IMR-90 (cell line): Measurements from ENCODE around the gene MMP24. TPM values are rescaled to one million over a fixed set of nuclear protein-coding genes. Genes with fewer than 3 reads are reported as not detected.

Experiments
- ATAC-seq: fragments of 200-7000 bp; cut with Tn5 transposase; 2 replicates; pipeline ENCODE4 v1.9.1; 2020; ENCODE audit warnings: low read depth, mild to moderate bottlenecking, moderate library complexity
- BruUV-seq: library from RNA; stranded (reverse); fragments of 400-500 nt; replicated peaks from 2 replicates; lab custom pipeline; 2021; lab: Mats Ljungman, UMichigan
- CTCF ChIA-PET: fragments of 300-600 bp; formaldehyde crosslinking; extraction: SDS; loops from one replicate; lab custom pipeline; 2021; ENCODE audit warnings: antibody characterized with exemption; lab: Yijun Ruan, JAX
- POLR2A ChIA-PET: fragments of 300-600 bp; sonication (Branson Sonifier 250); formaldehyde crosslinking; loops from one replicate; lab custom pipeline; 2022; ENCODE audit warnings: antibody characterized with exemption; ENCODE audit not compliant: unreplicated experiment; lab: Charles Lee
- DNase-seq: peaks from one replicate; pipeline ENCODE4 v3.0.0; 2013
- H2AFZ ChIP-seq: replicated peaks from 2 replicates; pipeline ENCODE3; 2013; ENCODE audit warnings: low read length, mild to moderate bottlenecking; ENCODE audit not compliant: poor library complexity
- H2AK5ac ChIP-seq: 2 replicates; pipeline ENCODE4 v1.6.1; 2013; ENCODE audit warnings: low read depth, low read length, inconsistent platforms
- H2AK9ac ChIP-seq: replicated peaks from 2 replicates; pipeline ENCODE3; 2013; ENCODE audit warnings: mild to moderate bottlenecking, low read depth, low read length, moderate library complexity; ENCODE audit not compliant: poor library complexity
- H2BK120ac ChIP-seq: 2 replicates; pipeline ENCODE4 v1.6.1; 2013; ENCODE audit warnings: low read depth, low read length, inconsistent platforms
- H2BK15ac ChIP-seq: 3 replicates; pipeline ENCODE4 v1.6.1; 2013; ENCODE audit warnings: low read depth, low read length, inconsistent platforms
- H2BK20ac ChIP-seq: 2 replicates; pipeline ENCODE4 v1.6.1; 2013; ENCODE audit warnings: low read depth, mild to moderate bottlenecking, inconsistent platforms, low read length, moderate library complexity
- H2BK5ac ChIP-seq: 2 replicates; pipeline ENCODE4 v1.6.1; 2013; ENCODE audit warnings: mild to moderate bottlenecking, low read depth, low read length, inconsistent platforms; ENCODE audit not compliant: poor library complexity, severe bottlenecking
- H3K14ac ChIP-seq: replicated peaks from 2 replicates; pipeline ENCODE4 v1.6.1; 2013; ENCODE audit warnings: low read depth, low read length, inconsistent platforms
- H3K18ac ChIP-seq: 2 replicates; pipeline ENCODE4 v1.6.1; 2013; ENCODE audit warnings: low read depth, low read length, control low read depth
- H3K23ac ChIP-seq: 2 replicates; pipeline ENCODE4 v1.6.1; 2013; ENCODE audit warnings: low read depth, low read length, inconsistent platforms
- H3K27ac ChIP-seq: 2 replicates; pipeline ENCODE4 v1.5.1; 2013; ENCODE audit warnings: mild to moderate bottlenecking, control low read depth, low read length; ENCODE audit not compliant: insufficient read depth
- H3K27me3 ChIP-seq: 2 replicates; pipeline ENCODE4 v1.6.1; 2013; ENCODE audit warnings: low read length; ENCODE audit not compliant: control insufficient read depth, insufficient read depth
- H3K36me3 ChIP-seq: 2 replicates; pipeline ENCODE4 v1.6.1; 2013; ENCODE audit warnings: low read length, mixed read lengths; ENCODE audit not compliant: control insufficient read depth, insufficient read depth
- H3K4ac ChIP-seq: 2 replicates; pipeline ENCODE4 v1.6.1; 2013; ENCODE audit warnings: low read depth, low read length, inconsistent platforms
- H3K4me1 ChIP-seq: 2 replicates; pipeline ENCODE4 v1.6.1; 2013; ENCODE audit warnings: low read length, mixed read lengths; ENCODE audit not compliant: control insufficient read depth, insufficient read depth
- H3K4me2 ChIP-seq: 2 replicates; pipeline ENCODE4 v1.6.1; 2013; ENCODE audit warnings: low read depth, mild to moderate bottlenecking, control low read depth, low read length, moderate library complexity
- H3K4me3 ChIP-seq: 2 replicates; pipeline ENCODE4 v1.5.1; 2013; ENCODE audit warnings: low read depth, mild to moderate bottlenecking, control low read depth, low read length, moderate library complexity; ENCODE audit not compliant: insufficient read depth
- H3K56ac ChIP-seq: 2 replicates; pipeline ENCODE4 v1.6.1; 2013; ENCODE audit warnings: low read length, inconsistent platforms; ENCODE audit not compliant: insufficient read depth; ENCODE audit errors: extremely low read depth
- H3K79me1 ChIP-seq, 2 experiments: 2 replicates each; pipeline ENCODE4 v1.6.1; 2013; ENCODE audit warnings: low read length in 2 of 2, inconsistent platforms in 1 of 2, low read depth in 1 of 2
- H3K9ac ChIP-seq: 2 replicates; pipeline ENCODE4 v1.6.1; 2013; ENCODE audit warnings: low read depth, low read length, control low read depth
- H3K9me1 ChIP-seq: 2 replicates; pipeline ENCODE4 v1.6.1; 2013; ENCODE audit warnings: low read length, inconsistent platforms; ENCODE audit not compliant: insufficient read depth
- H3K9me3 ChIP-seq: 2 replicates; pipeline ENCODE4 v1.6.1; 2013; ENCODE audit warnings: low read length; ENCODE audit not compliant: control insufficient read depth, insufficient read depth
- H4K20me1 ChIP-seq: 2 replicates; pipeline ENCODE4 v1.6.1; 2013; ENCODE audit warnings: low read length, inconsistent platforms; ENCODE audit not compliant: insufficient read depth
- H4K5ac ChIP-seq: 2 replicates; pipeline ENCODE4 v1.6.1; 2013; ENCODE audit warnings: mild to moderate bottlenecking, low read depth, low read length, control low read depth
- H4K8ac ChIP-seq, 2 experiments: 2 replicates each; pipeline ENCODE4 v1.6.1; 2013; ENCODE audit warnings: low read depth in 2 of 2, low read length in 2 of 2, control low read depth in 1 of 2, inconsistent platforms in 1 of 2
- H4K91ac ChIP-seq: 2 replicates; pipeline ENCODE4 v1.6.1; 2013; ENCODE audit warnings: low read depth, low read length, inconsistent platforms; ENCODE audit not compliant: insufficient read depth
- BHLHE40 ChIP-seq: fragments of 150-350 bp; IDR thresholded peaks from 2 replicates; pipeline ENCODE4 v1.6.1; 2016; ENCODE audit warnings: mild to moderate bottlenecking, low read depth, low read length
- FOS ChIP-seq: fragments of 150-350 bp; IDR thresholded peaks from 2 replicates; pipeline ENCODE4 v1.6.1; 2016; ENCODE audit warnings: low read depth, low read length
- MAFK ChIP-seq: IDR thresholded peaks from 2 replicates; pipeline ENCODE4 v1.6.1; 2012; ENCODE audit warnings: low read depth, low read length, improper control_type of control experiment
- NFE2L2 ChIP-seq: fragments of 150-350 bp; IDR thresholded peaks from 2 replicates; pipeline ENCODE4 v1.6.1; 2016; ENCODE audit warnings: low read depth, mild to moderate bottlenecking, low read length
- RAD21 ChIP-seq: IDR thresholded peaks from 2 replicates; pipeline ENCODE4 v1.6.1; 2012; ENCODE audit warnings: low read length, improper control_type of control experiment
- RCOR1 ChIP-seq: IDR thresholded peaks from 2 replicates; pipeline ENCODE4 v1.6.1; 2012; ENCODE audit warnings: mild to moderate bottlenecking, low read length, improper control_type of control experiment; ENCODE audit not compliant: insufficient replicate concordance
- RFX5 ChIP-seq: IDR thresholded peaks from 2 replicates; pipeline ENCODE4 v1.8.0; 2012; ENCODE audit warnings: low read depth, mild to moderate bottlenecking, low read length, moderate library complexity
- SMC3 ChIP-seq: fragments of 150-350 bp; IDR thresholded peaks from 2 replicates; pipeline ENCODE4 v1.6.1; 2016; ENCODE audit warnings: low read depth, mild to moderate bottlenecking, antibody characterized with exemption, low read length, moderate library complexity
- USF2 ChIP-seq: fragments of 150-350 bp; IDR thresholded peaks from 2 replicates; pipeline ENCODE4 v1.6.1; 2017; ENCODE audit warnings: mild to moderate bottlenecking, antibody characterized with exemption, low read length, low read depth
- whole genome bisulfite sequencing, 2 experiments: methylation state at CpG; one replicate each; pipeline versions ENCODE4 v1.1.5 to v1.1.7; 2013; ENCODE audit warnings: missing lambda C conversion rate in 2 of 2; ENCODE audit not compliant: insufficient read length in 1 of 2; ENCODE audit errors: extremely low coverage in 2 of 2; 5-methylcytosine and 5-hydroxymethylcytosine counted together
- dilution Hi-C: fragments of 300-500 bp; cut with HindIII; formaldehyde crosslinking; loops from one replicate; pipeline ENCODE4 v1.14.3; 2018; ENCODE audit warnings: low sequenced_read_pairs; ENCODE audit not compliant: unreplicated experiment
- in situ Hi-C: fragments of 300-500 bp; cut with MboI; formaldehyde crosslinking; loops from 3 replicates; pipeline ENCODE4 v1.14.3; 2019; ENCODE audit warnings: low sequenced_read_pairs, inconsistent platforms, mixed read lengths
- intact Hi-C: fragments of 100-400 bp; cut with micrococcal nuclease; formaldehyde crosslinking; loops from 2 replicates; pipeline ENCODE4 v1.10.0; 2022
- polyA plus RNA-seq, 3 experiments: library from polyadenylated mRNA; depleted of rRNA; stranded (reverse); fragments of >200 nt; gene quantifications; 2 replicates each; pipeline ENCODE4 v1.2.3, GENCODE V29; 2012; ENCODE audit warnings: low replicate concordance in 1 of 3
- total RNA-seq: library from RNA; depleted of rRNA; stranded (reverse); fragments of >200 nt; gene quantifications from 2 replicates; pipeline ENCODE4 v1.2.3, GENCODE V29; 2012

The MMP24 gene
- total and polyA plus RNA-seq, 2 of the 4 experiments (the other 2 are of a cell fraction) = 0.36 to 0.79 TPM

GRCh38 chr20:35307666-35308653, 81.5 kb downstream of the MMP24 start:
- H2AK9ac ChIP-seq = peak overlapping the region; percentile 87
- peaks cover 0 to 59% of the 10 kb centered on the region in 2 experiments; a peak in 2 of 4 replicates for H3K79me1 ChIP-seq
- peak overlapping the region; percentile 98 for H3K23ac ChIP-seq
- H3K56ac ChIP-seq = peak overlapping the region; percentile 86
- ATAC-seq (peak; percentile 3), DNase-seq (peak; percentile 83)
- H4K91ac ChIP-seq = peak overlapping the region; percentile 100
- 45% methylated on average over 6 of the region's 13 CpGs; no CpG with 5 or more reads in 1 of the 2 experiments for WGBS, 2 experiments
- H3K27me3 ChIP-seq = no peaks in the 10 kb centered on the region
- peak overlapping the region; percentile 92 for H3K18ac ChIP-seq
- H3K9me3 ChIP-seq = no peaks in the 10 kb centered on the region
- intact Hi-C loops = loop anchor here (2.0 kb wide), 1 partner anchor 31 kb away; no protein-coding TSS in a partner anchor
- H3K14ac ChIP-seq = peak overlapping the region; percentile 99
- H2BK15ac ChIP-seq = peak overlapping the region; percentile 99
- H3K4me2 ChIP-seq = no peak overlapping the region
- ChIA-PET CTCF (interaction anchor here (0.6 to 1.7 kb wide), 7 partner anchors 9 to 163 kb away, joined by 3 to 9 read pairs (median 4); no protein-coding TSS in a partner anchor), POLR2A (interaction anchor here (0.5 to 1.0 kb wide), 3 partner anchors 23 to 141 kb away, joined by 3 to 4 read pairs (median 3); partner anchors contain the start of gene EIF6)
- peak overlapping the region; percentile 100 for H2BK120ac ChIP-seq
- no peaks in the 10 kb centered on the region for H3K36me3 ChIP-seq
- peak overlapping the region; percentile 94 for H2BK5ac ChIP-seq
- H3K9me1 ChIP-seq = peaks cover 50% of the 10 kb centered on the region
- peak overlapping the region; percentile 99 for H3K4ac ChIP-seq
- BruUV-seq = no TSS peak
- H4K20me1 ChIP-seq = no peaks in the 10 kb centered on the region
- TF ChIP-seq USF2 (peak; percentile 10; the same call in 1 of the 2 replicates), BHLHE40 (peak; percentile 74; the same call in 1 of the 2 replicates), RAD21 (no peak), RCOR1 (no peak), SMC3 (no peak), NFE2L2 (peak; percentile 26; the same call in 1 of the 2 replicates), MAFK (peak; percentile 26; the same call in 1 of the 2 replicates), RFX5 (no peak), FOS (peak; percentile 56)
- H2BK20ac ChIP-seq = peak overlapping the region; percentile 100
- no peak overlapping the region for H3K4me3 ChIP-seq
- peak overlapping the region; percentile 10 for H2AFZ ChIP-seq
- peak overlapping the region; percentile 97 to 98 for H4K8ac ChIP-seq
- peak overlapping the region; percentile 31 for H3K9ac ChIP-seq
- peak overlapping the region; percentile 100 for H2AK5ac ChIP-seq
- dilution Hi-C loops = no loop called here
- in situ Hi-C loops = loop anchor here (5.0 kb wide), 1 partner anchor 129 kb away; the partner anchor contains the start of gene GDF5
- peak overlapping the region; percentile 86 for H4K5ac ChIP-seq
- H3K4me1 ChIP-seq = peaks cover 55% of the 10 kb centered on the region
- H3K27ac ChIP-seq = peak overlapping the region; percentile 88
